ENCODE data around the gene MCL1. TPM values are rescaled to one million over a fixed set of nuclear protein-coding genes. Genes with fewer than 3 reads are reported as not detected.
"Not testable (repeated sequence)": the region's sequence is repeated elsewhere in the genome, so short reads cannot be mapped to it uniquely, and the experiment has no call there.

The MCL1 gene
- total and polyA plus RNA-seq, 4 donors = 109 to 336 (median 300) TPM

- WGBS, 2 donors = 92 to 100% methylated on average over 2 of the region's 2 CpGs
- no peak for TF ChIP-seq CTCF (IDR thresholded peaks at IDR 0.05; ENCODE audit: control extremely low read depth, extremely low read depth)
- no peak overlapping the region for H3K27ac ChIP-seq (ENCODE audit: low read depth in 1 of 2, low read length in 1 of 2)
- H3K9me3 ChIP-seq (ENCODE audit: control insufficient read depth in 4 of 4, insufficient read depth in 3 of 4, low read length in 3 of 4) = no peaks in the 10 kb centered on the region
- no peak for DNase-seq
- no peak overlapping the region for H3K4me3 ChIP-seq
- ATAC-seq (ENCODE audit: insufficient read depth, low FRiP score) = no peak
- H3K9ac ChIP-seq (ENCODE audit: insufficient read depth in 1 of 2, low read length in 2 of 2) = no peak overlapping the region
- H3K4me1 ChIP-seq (ENCODE audit: control insufficient read depth in 5 of 5, insufficient read depth in 5 of 5, low read length in 5 of 5) = peaks cover 6 to 18% (median 10%) of the 10 kb centered on the region in 5 donors
- peaks cover 18 to 50% (median 30%) of the 10 kb centered on the region in 4 donors for H3K36me3 ChIP-seq (ENCODE audit: control insufficient read depth in 4 of 4, insufficient read depth in 4 of 4, low read length in 4 of 4)
- no peaks in the 10 kb centered on the region for H3K27me3 ChIP-seq (ENCODE audit: control insufficient read depth in 3 of 3, insufficient read depth in 3 of 3, low read length in 2 of 3)
Observed at GRCh38 chr1:150626150-150626549, 46.7 kb upstream of the MCL1 start.

GRCh38 chr1:150624546-150624945, 45.1 kb upstream of the MCL1 start:
- not testable (repeated sequence) for DNase-seq; H3K27me3 ChIP-seq (ENCODE audit: control insufficient read depth in 3 of 3, insufficient read depth in 3 of 3, low read length in 2 of 3); H3K27ac ChIP-seq (ENCODE audit: low read depth in 1 of 2, low read length in 1 of 2); ATAC-seq (ENCODE audit: insufficient read depth, low FRiP score); H3K9ac ChIP-seq (ENCODE audit: insufficient read depth in 1 of 2, low read length in 2 of 2); H3K9me3 ChIP-seq (ENCODE audit: control insufficient read depth in 4 of 4, insufficient read depth in 3 of 4, low read length in 3 of 4); H3K4me3 ChIP-seq
- 75 to 97% methylated on average over 1 of the region's 1 CpG for WGBS, 2 donors
- Histone ChIP-seq H3K36me3 (ENCODE audit: control insufficient read depth in 4 of 4, insufficient read depth in 4 of 4, low read length in 4 of 4) (peaks cover 20 to 64% (median 37%) of the 10 kb centered on the region in 4 donors), H3K4me1 (ENCODE audit: control insufficient read depth in 5 of 5, insufficient read depth in 5 of 5, low read length in 5 of 5) (peaks cover 5 to 30% (median 6%) of the 10 kb centered on the region in 5 donors)

- Histone ChIP-seq H3K27ac (ENCODE audit: low read depth in 1 of 2, low read length in 1 of 2) (peak overlapping the region in 1 of 2 donors; percentile 17), H3K4me1 (ENCODE audit: control insufficient read depth in 5 of 5, insufficient read depth in 5 of 5, low read length in 5 of 5) (peaks cover 5 to 32% (median 6%) of the 10 kb centered on the region in 5 donors)
Observed at GRCh38 chr1:150624134-150624533, 44.7 kb upstream of the MCL1 start.

GRCh38 chr1:150622303-150622975, 43.0 kb upstream of the MCL1 start:
- Histone ChIP-seq H3K27me3 (ENCODE audit: control insufficient read depth in 3 of 3, insufficient read depth in 3 of 3, low read length in 2 of 3) (no peaks in the 10 kb centered on the region), H3K9ac (ENCODE audit: insufficient read depth in 1 of 2, low read length in 2 of 2) (no peak overlapping the region), H3K4me1 (ENCODE audit: control insufficient read depth in 5 of 5, insufficient read depth in 5 of 5, low read length in 5 of 5) (peaks cover 0 to 26% (median 0%) of the 10 kb centered on the region in 5 donors), H3K27ac (ENCODE audit: low read depth in 1 of 2, low read length in 1 of 2) (peak overlapping the region; percentile 6 to 49), H3K9me3 (ENCODE audit: control insufficient read depth in 4 of 4, insufficient read depth in 3 of 4, low read length in 3 of 4) (no peaks in the 10 kb centered on the region), H3K4me3 (no peak overlapping the region), H3K36me3 (ENCODE audit: control insufficient read depth in 4 of 4, insufficient read depth in 4 of 4, low read length in 4 of 4) (peaks cover 22 to 66% (median 38%) of the 10 kb centered on the region in 4 donors)
- peak in 1 of 3 donors; percentile 11 for DNase-seq
- no peak for TF ChIP-seq CTCF (IDR thresholded peaks at IDR 0.05; ENCODE audit: control extremely low read depth, extremely low read depth)
- 35 to 40% methylated on average over 8 of the region's 8 CpGs for WGBS, 2 donors
- ATAC-seq (ENCODE audit: insufficient read depth, low FRiP score) = no peak

More at GRCh38 chr1:150624134-150624533, 44.7 kb upstream of the MCL1 start:
- 85 to 95% methylated on average over 1 of the region's 1 CpG for WGBS, 2 donors
- not testable (repeated sequence) for H3K9ac ChIP-seq (ENCODE audit: insufficient read depth in 1 of 2, low read length in 2 of 2); DNase-seq; ATAC-seq (ENCODE audit: insufficient read depth, low FRiP score); H3K9me3 ChIP-seq (ENCODE audit: control insufficient read depth in 4 of 4, insufficient read depth in 3 of 4, low read length in 3 of 4); H3K4me3 ChIP-seq; H3K27me3 ChIP-seq (ENCODE audit: control insufficient read depth in 3 of 3, insufficient read depth in 3 of 3, low read length in 2 of 3)
- H3K36me3 ChIP-seq (ENCODE audit: control insufficient read depth in 4 of 4, insufficient read depth in 4 of 4, low read length in 4 of 4) = peaks cover 20 to 64% (median 38%) of the 10 kb centered on the region in 4 donors
